GM12878 (cell line): Measurements from ENCODE around the gene KDM4C. TPM values are rescaled to one million over a fixed set of nuclear protein-coding genes. Genes with fewer than 3 reads are reported as not detected.

Experiments
- ATAC-seq: fragments of 200-7000 bp; cut with Tn5 transposase; 3 replicates; pipeline ENCODE4 v1.9.1; 2020; ENCODE audit warnings: mild to moderate bottlenecking, moderate library complexity
- BruUV-seq: library from RNA; stranded (reverse); fragments of 400-500 nt; replicated peaks from 2 replicates; lab custom pipeline; 2021; lab: Mats Ljungman, UMichigan
- CTCF ChIA-PET: fragments of 300-600 bp; sonication (Branson Sonifier 250); formaldehyde crosslinking; extraction: SDS; loops from one replicate; lab custom pipeline; 2021; ENCODE audit warnings: inconsistent platforms; lab: Yijun Ruan, JAX
- POLR2A ChIA-PET: fragments of 350-600 bp; formaldehyde crosslinking; extraction: SDS; loops from one replicate; lab custom pipeline; 2021; ENCODE audit warnings: inconsistent platforms; lab: Charles Lee
- RAD21 ChIA-PET: fragments of 300-600 bp; sonication (Branson Sonifier 250); formaldehyde crosslinking; loops from one replicate; lab custom pipeline; 2023; ENCODE audit warnings: antibody characterized with exemption; ENCODE audit not compliant: unreplicated experiment; lab: Charles Lee
- SMC1A ChIA-PET: fragments of 300-600 bp; sonication (Branson Sonifier 250); formaldehyde crosslinking; loops from one replicate; lab custom pipeline; 2023; ENCODE audit not compliant: unreplicated experiment, uncharacterized antibody; lab: Charles Lee
- DNase-seq: peaks from one replicate; pipeline ENCODE4 v3.0.0-alpha.2; 2011; ENCODE audit warnings: low read depth, low spot score
- FAIRE-seq: peaks from 3 replicates; lab custom pipeline; 2011; peaks lifted over from hg19 to GRCh38; lab: Jason Lieb, UNC
- H2AFZ ChIP-seq: 2 replicates; pipeline ENCODE4 v1.6.0; 2011; ENCODE audit warnings: low read depth, low read length, control low read depth; ENCODE audit not compliant: control insufficient read depth
- H3K27ac ChIP-seq: 2 replicates; pipeline ENCODE4 v1.5.1; 2011; ENCODE audit warnings: control low read depth; ENCODE audit not compliant: control insufficient read depth, insufficient read depth
- H3K27me3 ChIP-seq, 2 experiments: replicated peaks in 1 of 2; 2 replicates each; pipeline versions ENCODE4 v1.6.0 to v1.6.1; 2011; ENCODE audit warnings: low read length in 1 of 2; ENCODE audit not compliant: control insufficient read depth in 2 of 2, insufficient read depth in 2 of 2
- H3K36me3 ChIP-seq, 2 experiments: 2 replicates each; pipeline ENCODE4 v1.5.1; 2011; ENCODE audit warnings: low read length in 1 of 2; ENCODE audit not compliant: control insufficient read depth in 2 of 2, insufficient read depth in 2 of 2
- H3K4me1 ChIP-seq: 2 replicates; pipeline ENCODE4 v1.6.1; 2011; ENCODE audit warnings: mild to moderate bottlenecking, low read length, moderate library complexity, mixed read lengths; ENCODE audit not compliant: control insufficient read depth, insufficient read depth
- H3K4me2 ChIP-seq: 2 replicates; pipeline ENCODE4 v1.6.0; 2011; ENCODE audit warnings: control low read depth; ENCODE audit not compliant: control insufficient read depth, insufficient read depth
- H3K4me3 ChIP-seq: fragments of 200-600 bp; sonication (generic); 2 replicates; pipeline ENCODE4 v1.5.1; 2016
- H3K79me2 ChIP-seq: 2 replicates; pipeline ENCODE4 v1.6.0; 2011; ENCODE audit warnings: low read length; ENCODE audit not compliant: control insufficient read depth, insufficient read depth
- H3K9ac ChIP-seq: 2 replicates; pipeline ENCODE4 v1.8.0; 2011; ENCODE audit warnings: low read length, control low read depth, mixed read lengths; ENCODE audit not compliant: control insufficient read depth, insufficient read depth
- H3K9me3 ChIP-seq: replicated peaks from 3 replicates; pipeline ENCODE4 v1.5.1; 2011; ENCODE audit warnings: mild to moderate bottlenecking, low read length; ENCODE audit not compliant: control insufficient read depth, insufficient read depth
- H4K20me1 ChIP-seq: 2 replicates; pipeline ENCODE4 v1.6.0; 2011; ENCODE audit not compliant: control insufficient read depth, insufficient read depth
- BHLHE40 ChIP-seq, 2 experiments: fragments of 450-650 bp in 1 of 2; IDR thresholded peaks; 2 replicates each; pipeline ENCODE4 v1.6.1; 2011 to 2017; ENCODE audit warnings: low read depth in 2 of 2, borderline replicate concordance in 1 of 2, improper control_type of control experiment in 1 of 2, low read length in 1 of 2, mild to moderate bottlenecking in 1 of 2
- HDAC2 ChIP-seq: fragments of 200-600 bp; sonication (generic); IDR thresholded peaks from 2 replicates; pipeline ENCODE4 v1.6.1; 2017
- KLF5 ChIP-seq: fragments of 450-650 bp; IDR thresholded peaks from 2 replicates; pipeline ENCODE4 v1.6.1; 2014; ENCODE audit warnings: mild to moderate bottlenecking; ENCODE audit not compliant: partially characterized antibody
- LARP7 ChIP-seq: fragments of 450-650 bp; IDR thresholded peaks from 2 replicates; pipeline ENCODE4 v1.6.1; 2017; ENCODE audit warnings: mild to moderate bottlenecking
- PRDM15 ChIP-seq: fragments of 450-650 bp; formaldehyde crosslinking; IDR thresholded peaks from 2 replicates; pipeline ENCODE4 v1.4.0; 2020; ENCODE audit warnings: mild to moderate bottlenecking, moderate library complexity
- RUNX3 ChIP-seq: IDR thresholded peaks from 2 replicates; pipeline ENCODE4 v1.6.1; 2012; ENCODE audit warnings: low read length, inconsistent platforms
- TARDBP ChIP-seq: IDR thresholded peaks from 2 replicates; pipeline ENCODE4 v1.6.1; 2016; ENCODE audit warnings: borderline replicate concordance
- TCF3 ChIP-seq: IDR thresholded peaks from 2 replicates; pipeline ENCODE4 v1.6.1; 2012; ENCODE audit warnings: low read depth, mild to moderate bottlenecking, low read length, borderline replicate concordance; ENCODE audit not compliant: insufficient read depth
- WGBS: methylation state at CpG from one replicate; pipeline ENCODE4 v1.1.6; 2016; ENCODE audit warnings: low lambda C conversion rate; ENCODE audit not compliant: insufficient replicate concordance, insufficient coverage; ENCODE audit errors: missing lambda C conversion rate; 5-methylcytosine and 5-hydroxymethylcytosine counted together
- in situ Hi-C: fragments of 300-500 bp; cut with MboI; formaldehyde crosslinking; loops from 9 replicates; pipeline ENCODE4 v1.14.3; 2018; ENCODE audit warnings: mixed read lengths
- intact Hi-C: fragments of 100-400 bp; cut with micrococcal nuclease; formaldehyde crosslinking; loops from one replicate; pipeline ENCODE4 v1.14.2; 2022; ENCODE audit not compliant: unreplicated experiment
- polyA plus RNA-seq, 11 experiments: library from polyadenylated mRNA; depleted of rRNA in 4 of 11; unstranded in 6 of 11; stranded (reverse) in 5 of 11; fragments of >200 nt; fragmentation: Nextera tagmentation in 4 of 11; fragmentation: Illumina TruSeq in 1 of 11; extraction: Ambion mirVana in 4 of 11; extraction: Trizol in 1 of 11; gene quantifications; 1 replicate in 1 of 11; 2 replicates in 10 of 11; pipeline versions ENCODE4 v1.2.1 to v1.2.3, GENCODE V29; 2011 to 2016; ENCODE audit warnings: inconsistent platforms in 2 of 11, missing spikeins in 2 of 11, low read depth in 1 of 11
- total RNA-seq, 4 experiments: library from RNA; depleted of rRNA in 3 of 4; stranded (reverse); fragments of >200 nt in 3 of 4; fragmentation: Illumina TruSeq in 1 of 4; extraction: Trizol in 1 of 4; gene quantifications; 2 replicates each; pipeline versions ENCODE4 v1.2.1 to v1.2.3, GENCODE V29; 2013 to 2021
- TF ChIP-seq, protein P1 (sequence below): fragments of 450-650 bp; IDR thresholded peaks from 2 replicates; pipeline ENCODE4 v1.6.1; 2018; ENCODE audit warnings: borderline replicate concordance, mild to moderate bottlenecking; ENCODE audit not compliant: partially characterized antibody
- TF ChIP-seq, protein P2 (sequence below): IDR thresholded peaks from 2 replicates; pipeline ENCODE4 v1.6.1; 2012; ENCODE audit warnings: mild to moderate bottlenecking, low read depth, low read length

Gene KDM4C
- total and polyA plus RNA-seq, 10 of the 15 experiments (the other 5 are each of a cell fraction or from before 2014, with no cell fraction given): 6.8 to 41.2 (median 20.1) TPM

DNA sequence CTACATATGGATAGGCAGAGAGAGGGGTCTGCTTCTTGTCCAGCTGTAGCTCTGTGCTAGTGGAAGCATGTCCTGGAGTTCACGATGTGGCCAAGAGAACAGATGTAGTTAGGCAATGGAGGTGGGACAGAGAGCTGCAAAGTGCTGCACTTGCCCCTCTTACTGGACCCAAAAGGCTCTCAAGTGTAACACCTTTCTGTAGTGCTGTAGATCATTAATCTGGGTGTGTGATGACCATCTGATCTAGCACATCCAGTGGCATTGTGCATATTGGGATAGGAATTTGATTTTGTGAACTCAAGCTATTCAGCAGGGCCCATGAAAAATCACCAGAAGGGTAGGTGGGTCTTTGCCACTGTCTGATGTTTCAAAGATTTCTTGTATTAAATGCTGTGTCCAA, 151.4 kb downstream of the KDM4C start:
- no peak overlapping the region for H3K4me3 ChIP-seq
- H3K36me3 ChIP-seq: no peaks in the 10 kb centered on the region; a peak in 1 of 4 replicates
- no peaks in the 10 kb centered on the region for H3K4me1 ChIP-seq
- RAD21 ChIA-PET: interaction anchor here (0.6 to 2.2 kb wide), 4 partner anchors 82 to 625 kb away, joined by 3 to 11 read pairs (median 3); no protein-coding TSS in a partner anchor
- H4K20me1 ChIP-seq: no peaks in the 10 kb centered on the region
- intact Hi-C loops (loop anchor here (5.0 kb wide), 1 partner anchor 628 kb away; no protein-coding TSS in a partner anchor), in situ Hi-C loops (loop anchor here (25.0 kb wide), 2 partner anchors 628 to 878 kb away; partner anchors contain the start of gene DMAC1)
- no peaks in the 10 kb centered on the region for H3K79me2 ChIP-seq
- H2AFZ ChIP-seq: no peak overlapping the region
- no peaks in the 10 kb centered on the region for H3K9me3 ChIP-seq
- TF ChIP-seq, protein P1, sequence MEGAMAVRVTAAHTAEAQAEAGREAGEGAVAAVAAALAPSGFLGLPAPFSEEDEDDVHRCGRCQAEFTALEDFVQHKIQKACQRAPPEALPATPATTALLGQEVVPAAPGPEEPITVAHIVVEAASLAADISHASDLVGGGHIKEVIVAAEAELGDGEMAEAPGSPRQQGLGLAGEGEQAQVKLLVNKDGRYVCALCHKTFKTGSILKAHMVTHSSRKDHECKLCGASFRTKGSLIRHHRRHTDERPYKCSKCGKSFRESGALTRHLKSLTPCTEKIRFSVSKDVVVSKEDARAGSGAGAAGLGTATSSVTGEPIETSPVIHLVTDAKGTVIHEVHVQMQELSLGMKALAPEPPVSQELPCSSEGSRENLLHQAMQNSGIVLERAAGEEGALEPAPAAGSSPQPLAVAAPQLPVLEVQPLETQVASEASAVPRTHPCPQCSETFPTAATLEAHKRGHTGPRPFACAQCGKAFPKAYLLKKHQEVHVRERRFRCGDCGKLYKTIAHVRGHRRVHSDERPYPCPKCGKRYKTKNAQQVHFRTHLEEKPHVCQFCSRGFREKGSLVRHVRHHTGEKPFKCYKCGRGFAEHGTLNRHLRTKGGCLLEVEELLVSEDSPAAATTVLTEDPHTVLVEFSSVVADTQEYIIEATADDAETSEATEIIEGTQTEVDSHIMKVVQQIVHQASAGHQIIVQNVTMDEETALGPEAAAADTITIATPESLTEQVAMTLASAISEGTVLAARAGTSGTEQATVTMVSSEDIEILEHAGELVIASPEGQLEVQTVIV: no peak
- TF ChIP-seq LARP7 (no peak), PRDM15 (CRISPR knock-in tag) (no peak), HDAC2 (no peak), BHLHE40 (IDR thresholded peaks at IDR 0.05; ENCODE audit: borderline replicate concordance in 1 of 2, low read depth in 2 of 2, low read length in 1 of 2) (no peak), TCF3 (no peak), KLF5 (no peak), TARDBP (no peak), RUNX3 (no peak)
- TF ChIP-seq, protein P2, sequence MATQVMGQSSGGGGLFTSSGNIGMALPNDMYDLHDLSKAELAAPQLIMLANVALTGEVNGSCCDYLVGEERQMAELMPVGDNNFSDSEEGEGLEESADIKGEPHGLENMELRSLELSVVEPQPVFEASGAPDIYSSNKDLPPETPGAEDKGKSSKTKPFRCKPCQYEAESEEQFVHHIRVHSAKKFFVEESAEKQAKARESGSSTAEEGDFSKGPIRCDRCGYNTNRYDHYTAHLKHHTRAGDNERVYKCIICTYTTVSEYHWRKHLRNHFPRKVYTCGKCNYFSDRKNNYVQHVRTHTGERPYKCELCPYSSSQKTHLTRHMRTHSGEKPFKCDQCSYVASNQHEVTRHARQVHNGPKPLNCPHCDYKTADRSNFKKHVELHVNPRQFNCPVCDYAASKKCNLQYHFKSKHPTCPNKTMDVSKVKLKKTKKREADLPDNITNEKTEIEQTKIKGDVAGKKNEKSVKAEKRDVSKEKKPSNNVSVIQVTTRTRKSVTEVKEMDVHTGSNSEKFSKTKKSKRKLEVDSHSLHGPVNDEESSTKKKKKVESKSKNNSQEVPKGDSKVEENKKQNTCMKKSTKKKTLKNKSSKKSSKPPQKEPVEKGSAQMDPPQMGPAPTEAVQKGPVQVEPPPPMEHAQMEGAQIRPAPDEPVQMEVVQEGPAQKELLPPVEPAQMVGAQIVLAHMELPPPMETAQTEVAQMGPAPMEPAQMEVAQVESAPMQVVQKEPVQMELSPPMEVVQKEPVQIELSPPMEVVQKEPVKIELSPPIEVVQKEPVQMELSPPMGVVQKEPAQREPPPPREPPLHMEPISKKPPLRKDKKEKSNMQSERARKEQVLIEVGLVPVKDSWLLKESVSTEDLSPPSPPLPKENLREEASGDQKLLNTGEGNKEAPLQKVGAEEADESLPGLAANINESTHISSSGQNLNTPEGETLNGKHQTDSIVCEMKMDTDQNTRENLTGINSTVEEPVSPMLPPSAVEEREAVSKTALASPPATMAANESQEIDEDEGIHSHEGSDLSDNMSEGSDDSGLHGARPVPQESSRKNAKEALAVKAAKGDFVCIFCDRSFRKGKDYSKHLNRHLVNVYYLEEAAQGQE: no peak
- SMC1A ChIA-PET: interaction anchor here (0.6 to 2.3 kb wide), 8 partner anchors 9 to 159 kb away, joined by 3 to 11 read pairs (median 3); no protein-coding TSS in a partner anchor
- DNase-seq (no peak), FAIRE-seq (no peak), ATAC-seq (no peak)
- POLR2A ChIA-PET: interaction anchor here (0.6 kb wide), 1 partner anchor 45 kb away, joined by 3 read pairs; no protein-coding TSS in a partner anchor
- no peaks in the 10 kb centered on the region for H3K27me3 ChIP-seq
- CTCF ChIA-PET: interaction anchor here (0.6 to 1.8 kb wide), 17 partner anchors 9 to 325 kb away, joined by 3 to 8 read pairs (median 3); no protein-coding TSS in a partner anchor
- H3K9ac ChIP-seq: no peak overlapping the region
- H3K27ac ChIP-seq: no peak overlapping the region
- no peak overlapping the region for H3K4me2 ChIP-seq
- BruUV-seq: no TSS peak
- WGBS: 100% methylated on average over 1 of the region's 1 CpG
